ENCODE data around the gene MIF. TPM values are rescaled to one million over a fixed set of nuclear protein-coding genes. Genes with fewer than 3 reads are reported as not detected.
"Not testable (repeated sequence)": the region's sequence is repeated elsewhere in the genome, so short reads cannot be mapped to it uniquely, and the experiment has no call there.

Gene MIF
- total RNA-seq, 6 experiments from 2014 or later: 79.4 to 561 (median 307) TPM

- DNase-seq: peak in 1 of 3 donors; percentile 60
- H3K9me3 ChIP-seq: no peaks in the 10 kb centered on the region
- no peaks in the 10 kb centered on the region for H3K36me3 ChIP-seq
- H3K4me3 ChIP-seq: no peak overlapping the region
- H3K4me1 ChIP-seq: peaks cover 0 to 7% (median 1%) of the 10 kb centered on the region in 4 donors
- WGBS (ENCODE audit: insufficient coverage, low coverage, low lambda C conversion rate, missing lambda C conversion rate): 62% methylated on average over 4 of the region's 5 CpGs
- no peak overlapping the region for H3K27ac ChIP-seq
- H3K27me3 ChIP-seq: no peaks in the 10 kb centered on the region
- no peak for TF ChIP-seq POLR2A (IDR thresholded peaks at IDR 0.05)
- TF ChIP-seq, protein P1, sequence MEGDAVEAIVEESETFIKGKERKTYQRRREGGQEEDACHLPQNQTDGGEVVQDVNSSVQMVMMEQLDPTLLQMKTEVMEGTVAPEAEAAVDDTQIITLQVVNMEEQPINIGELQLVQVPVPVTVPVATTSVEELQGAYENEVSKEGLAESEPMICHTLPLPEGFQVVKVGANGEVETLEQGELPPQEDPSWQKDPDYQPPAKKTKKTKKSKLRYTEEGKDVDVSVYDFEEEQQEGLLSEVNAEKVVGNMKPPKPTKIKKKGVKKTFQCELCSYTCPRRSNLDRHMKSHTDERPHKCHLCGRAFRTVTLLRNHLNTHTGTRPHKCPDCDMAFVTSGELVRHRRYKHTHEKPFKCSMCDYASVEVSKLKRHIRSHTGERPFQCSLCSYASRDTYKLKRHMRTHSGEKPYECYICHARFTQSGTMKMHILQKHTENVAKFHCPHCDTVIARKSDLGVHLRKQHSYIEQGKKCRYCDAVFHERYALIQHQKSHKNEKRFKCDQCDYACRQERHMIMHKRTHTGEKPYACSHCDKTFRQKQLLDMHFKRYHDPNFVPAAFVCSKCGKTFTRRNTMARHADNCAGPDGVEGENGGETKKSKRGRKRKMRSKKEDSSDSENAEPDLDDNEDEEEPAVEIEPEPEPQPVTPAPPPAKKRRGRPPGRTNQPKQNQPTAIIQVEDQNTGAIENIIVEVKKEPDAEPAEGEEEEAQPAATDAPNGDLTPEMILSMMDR (IDR thresholded peaks at IDR 0.05): no peak
- intact Hi-C loops (cut with DNase I): no loop called here
- ATAC-seq: peak; percentile 34 to 61 (median 44)
Measured at GRCh38 chr22:23904573-23905254, 10.5 kb downstream of the MIF start.

- H3K9me3 ChIP-seq: no peaks in the 10 kb centered on the region
- H3K27ac ChIP-seq: no peak overlapping the region
- no peaks in the 10 kb centered on the region for H3K36me3 ChIP-seq
- TF ChIP-seq, protein P1 (IDR thresholded peaks at IDR 0.05): no peak
- no peak for TF ChIP-seq POLR2A (IDR thresholded peaks at IDR 0.05)
- H3K4me1 ChIP-seq: peaks cover 0 to 7% (median 2%) of the 10 kb centered on the region in 4 donors
- 100% methylated on average over 1 of the region's 4 CpGs for WGBS (ENCODE audit: insufficient coverage, low coverage, low lambda C conversion rate, missing lambda C conversion rate)
- no peak overlapping the region for H3K4me3 ChIP-seq
- intact Hi-C loops (cut with DNase I): no loop called here
- DNase-seq: no peak
- ATAC-seq: no peak
- H3K27me3 ChIP-seq: no peaks in the 10 kb centered on the region
Measured at GRCh38 chr22:23906641-23907040, 12.5 kb downstream of the MIF start.

GRCh38 chr22:23907423-23907822 is 13.2 kb downstream of the MIF start:
- H3K4me1 ChIP-seq; H3K9me3 ChIP-seq; H3K4me3 ChIP-seq; H3K27me3 ChIP-seq; DNase-seq; H3K27ac ChIP-seq; ATAC-seq; H3K36me3 ChIP-seq; intact Hi-C loops (cut with DNase I): not testable (repeated sequence)
- WGBS (ENCODE audit: insufficient coverage, low coverage, low lambda C conversion rate, missing lambda C conversion rate): 80% methylated on average over 1 of the region's 10 CpGs

GRCh38 chr22:23908587-23909205 is 14.5 kb downstream of the MIF start:
- Histone ChIP-seq H3K27me3 (no peaks in the 10 kb centered on the region), H3K9me3 (no peaks in the 10 kb centered on the region), H3K4me3 (no peak overlapping the region), H3K4me1 (peaks cover 0 to 13% (median 2%) of the 10 kb centered on the region in 4 donors), H3K27ac (no peak overlapping the region), H3K36me3 (no peaks in the 10 kb centered on the region)
- no peak for TF ChIP-seq POLR2A (IDR thresholded peaks at IDR 0.05)
- TF ChIP-seq, protein P1 (IDR thresholded peaks at IDR 0.05): no peak
- intact Hi-C loops (cut with DNase I): no loop called here
- WGBS (ENCODE audit: insufficient coverage, low coverage, low lambda C conversion rate, missing lambda C conversion rate): 49% methylated on average over 7 of the region's 11 CpGs
- DNase-seq: peak in 1 of 3 donors; percentile 16
- ATAC-seq: no peak

- DNase-seq: peak in 1 of 3 donors; percentile 32
- no peaks in the 10 kb centered on the region for H3K36me3 ChIP-seq
- ATAC-seq: peak in 1 of 4 donors; percentile 7
- H3K27me3 ChIP-seq: no peaks in the 10 kb centered on the region
- peak overlapping the region in 1 of 3 donors; percentile 3 for H3K27ac ChIP-seq
- intact Hi-C loops (cut with DNase I): no loop called here
- TF ChIP-seq POLR2A (IDR thresholded peaks at IDR 0.05): no peak
- TF ChIP-seq, protein P1 (IDR thresholded peaks at IDR 0.05): no peak
- H3K9me3 ChIP-seq: no peaks in the 10 kb centered on the region
- no peak overlapping the region for H3K4me3 ChIP-seq
- peaks cover 0 to 17% (median 2%) of the 10 kb centered on the region in 4 donors for H3K4me1 ChIP-seq
- WGBS (ENCODE audit: insufficient coverage, low coverage, low lambda C conversion rate, missing lambda C conversion rate): 28% methylated on average over 6 of the region's 6 CpGs
Measured at GRCh38 chr22:23909296-23909898, 15.2 kb downstream of the MIF start.

Measured in right lobe of liver (tissue), 6 donors.